ENCODE results near the gene MAGEA4.

- TF ChIP-seq ZNF658 (tag by site-specific recombination; IDR thresholded peaks at IDR 0.05), result no peak
- TF ChIP-seq ZNF169 (tag by site-specific recombination; IDR thresholded peaks at IDR 0.05), result no peak
- no peak for TF ChIP-seq ZBTB26 (tag by site-specific recombination; optimal IDR thresholded peaks at IDR 0.05)
- TF ChIP-seq GLIS1 (tag by site-specific recombination; IDR thresholded peaks at IDR 0.05), result no peak
Measured at GRCh38 chrX:151920101-151920500, 7.4 kb downstream of the MAGEA4 start.
